GM19193 (cell line): ENCODE results near the gene STAC2.

Source experiments
- POLR2A ChIP-seq: IDR thresholded peaks from 4 replicates; pipeline ENCODE4 v1.6.1; 2011; ENCODE audit not compliant: insufficient read depth, insufficient read length; ENCODE audit errors: extremely low read depth

The STAC2 gene

GRCh38 chr17:39222866-39223834 is 2.6 kb downstream of the STAC2 start:
- TF ChIP-seq POLR2A, result no peak

DNA sequence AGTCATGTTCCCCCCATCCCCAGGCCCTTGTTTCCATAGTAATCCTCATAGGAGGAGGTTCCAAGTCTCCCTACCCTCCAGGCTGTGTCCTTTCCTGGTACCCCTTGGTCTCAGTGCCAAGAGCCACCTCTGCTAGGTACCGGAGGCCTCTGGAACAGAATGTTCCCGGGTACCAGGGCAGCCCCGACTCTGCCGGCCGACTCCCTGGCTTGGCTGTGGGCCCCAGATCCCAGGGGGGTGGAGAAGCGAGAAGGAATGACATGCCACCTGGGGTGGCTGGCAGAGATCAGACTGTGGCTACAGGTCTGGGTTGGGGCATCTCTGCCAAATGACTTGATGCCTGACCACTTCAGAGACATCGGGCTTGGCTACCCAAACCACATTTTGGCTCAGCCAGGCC is 3.6 kb downstream of the STAC2 start:
- no peak for TF ChIP-seq POLR2A

- TF ChIP-seq POLR2A, result no peak
These were observed 4.2 kb downstream of the STAC2 start for GRCh38 chr17:39221572-39221971.

DNA sequence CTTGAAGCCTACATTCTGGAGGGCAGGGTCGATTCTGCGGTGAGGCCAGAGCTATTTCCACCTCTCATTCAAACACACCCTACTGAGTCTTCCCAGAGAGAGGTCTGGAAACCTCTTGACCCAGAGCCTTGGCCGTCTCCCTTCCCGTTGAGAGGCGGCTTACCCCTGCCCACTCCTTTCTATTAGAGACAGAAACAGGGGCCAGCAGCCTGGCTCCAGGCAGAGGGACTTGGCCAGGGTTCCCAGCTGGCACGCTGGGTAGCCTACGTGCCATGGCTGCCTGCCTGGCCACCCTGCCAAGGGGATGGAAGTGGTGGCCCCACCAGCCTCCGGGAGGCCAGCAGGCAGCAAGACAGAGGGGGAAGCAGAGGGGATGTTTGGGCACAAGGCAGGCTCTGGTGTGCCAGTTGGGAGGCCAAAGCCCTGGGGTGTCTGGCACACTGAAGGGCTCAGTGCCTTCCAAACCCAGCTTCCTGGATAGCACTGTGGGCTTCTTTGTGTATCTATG is 6.0 kb downstream of the STAC2 start:
- TF ChIP-seq POLR2A, result no peak

DNA sequence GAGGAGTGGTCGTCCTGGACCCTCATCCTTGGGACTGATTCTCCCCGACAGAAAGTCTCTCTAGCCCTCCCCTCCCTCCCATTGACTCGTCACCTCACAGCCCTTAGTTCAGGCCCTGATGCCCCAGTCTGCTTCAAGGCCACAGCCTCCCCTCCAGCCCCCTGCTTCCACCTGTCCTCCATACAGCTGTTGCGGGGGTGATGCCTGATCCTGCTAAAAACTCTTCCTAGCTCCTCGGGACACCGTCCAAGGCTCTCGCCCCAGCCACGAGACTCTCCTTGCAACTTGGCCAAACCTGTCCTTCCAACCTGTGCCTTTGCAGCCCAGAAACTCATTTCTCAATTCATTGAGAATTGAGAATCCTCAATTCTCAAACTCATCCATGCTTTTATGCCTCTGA is 6.8 kb downstream of the STAC2 start:
- TF ChIP-seq POLR2A, result no peak

- TF ChIP-seq POLR2A, result no peak
These were observed 7.9 kb downstream of the STAC2 start for GRCh38 chr17:39217734-39218369.

DNA sequence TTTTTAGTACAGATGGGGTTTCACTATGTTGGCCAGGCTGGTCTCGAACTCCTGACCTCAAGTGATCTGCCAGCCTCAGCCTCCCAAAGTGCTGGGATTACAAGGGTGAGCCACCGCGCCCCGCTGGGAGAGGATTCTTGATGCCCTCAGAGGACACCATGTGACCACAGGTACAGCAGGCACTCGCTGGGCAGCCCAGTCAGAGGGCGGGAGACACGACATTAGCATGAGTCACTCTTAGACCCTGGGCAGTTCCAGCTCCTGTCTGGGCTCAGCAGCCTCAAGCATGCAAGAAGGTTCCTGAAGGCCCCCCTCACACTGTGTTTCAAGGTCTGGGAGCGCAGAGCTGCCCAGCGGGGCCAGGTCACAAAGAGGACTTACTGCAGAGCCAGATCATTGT is 11.9 kb downstream of the STAC2 start:
- TF ChIP-seq POLR2A, result no peak

DNA sequence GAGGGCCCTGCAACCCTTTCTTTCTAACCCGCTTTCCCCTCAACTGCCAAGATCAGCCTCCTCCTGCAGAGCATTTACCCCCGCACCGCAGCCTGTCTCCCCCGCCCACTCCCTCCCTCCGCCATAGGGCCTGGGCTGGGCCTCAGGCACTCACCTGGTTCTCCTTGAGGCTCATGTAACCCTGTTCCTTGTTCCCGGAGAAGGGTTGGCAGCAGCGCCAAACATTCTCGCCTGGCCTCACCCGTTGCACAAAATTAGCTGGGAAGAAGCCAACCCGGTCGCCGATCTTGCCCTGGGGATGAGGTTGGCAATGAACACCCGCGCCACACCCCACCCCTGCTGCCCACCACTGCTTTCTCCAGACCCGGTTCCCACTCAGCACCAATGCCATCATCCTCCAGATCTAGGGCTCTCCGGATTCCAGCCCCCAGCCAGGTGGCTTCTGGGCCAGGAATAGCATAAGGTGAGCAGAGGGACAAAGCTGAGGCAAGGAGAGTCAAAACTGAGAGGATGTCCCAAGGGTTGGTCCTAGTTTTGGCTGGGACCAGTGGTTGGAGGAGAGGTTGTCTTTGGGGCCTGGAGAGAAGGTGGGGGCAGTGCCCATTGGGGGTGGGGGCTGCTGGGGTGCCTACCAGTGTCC is 12.8 kb downstream of the STAC2 start:
- no peak for TF ChIP-seq POLR2A

GRCh38 chr17:39212195-39212810 is 13.4 kb downstream of the STAC2 start:
- no peak for TF ChIP-seq POLR2A

DNA sequence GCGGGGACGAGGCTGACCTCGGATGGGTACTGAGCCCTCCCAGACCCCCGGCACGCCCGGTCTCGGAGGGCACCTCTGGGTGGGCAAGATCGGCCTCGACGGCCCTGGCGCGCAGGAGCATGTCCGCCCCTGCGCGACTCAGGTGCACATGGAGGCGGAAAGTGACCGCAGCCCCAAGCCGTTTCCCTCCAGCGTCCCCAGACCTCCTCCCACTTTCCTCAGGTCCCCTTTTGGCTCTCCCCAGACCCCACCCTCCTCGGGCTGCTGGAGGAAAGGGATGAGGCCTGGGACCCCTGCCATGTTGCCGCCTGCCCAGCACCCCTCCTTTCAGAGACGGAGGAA is 15.7 kb downstream of the STAC2 start:
- TF ChIP-seq POLR2A, result no peak

GRCh38 chr17:39209317-39210092 is 16.2 kb downstream of the STAC2 start:
- no peak for TF ChIP-seq POLR2A

DNA sequence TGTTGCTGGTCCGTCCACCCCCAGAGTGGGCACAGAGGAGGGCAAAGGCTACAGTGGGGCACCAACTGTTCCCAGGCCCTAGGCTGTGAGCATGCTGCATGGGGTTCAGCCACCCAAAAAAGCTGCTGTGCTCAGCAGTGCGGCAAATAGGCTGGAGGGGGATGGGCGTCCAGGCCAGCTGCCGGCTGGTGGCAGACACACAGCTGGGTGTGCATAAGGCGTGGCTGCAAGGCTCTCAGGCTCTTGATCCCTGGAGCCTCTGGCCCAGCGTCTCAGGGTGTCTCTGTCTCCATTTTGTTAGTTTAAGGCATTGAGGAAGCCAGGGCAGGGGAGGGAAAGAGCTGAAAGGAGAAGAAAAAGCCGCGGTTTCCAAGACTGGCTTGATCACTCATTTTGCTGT is 16.9 kb downstream of the STAC2 start:
- TF ChIP-seq POLR2A, result no peak

- no peak for TF ChIP-seq POLR2A
These were observed 17.6 kb downstream of the STAC2 start for GRCh38 chr17:39208136-39208535.

GRCh38 chr17:39205112-39205526 is 20.6 kb downstream of the STAC2 start:
- TF ChIP-seq POLR2A, result no peak
